CD14-positive monocyte (primary cell): Measurements from ENCODE around the gene NAALADL1. TPM values are rescaled to one million over a fixed set of nuclear protein-coding genes. Genes with fewer than 3 reads are reported as not detected.

ENCODE experiments used
- DNase-seq, 3 donors: peaks; one replicate each; pipeline ENCODE4 v3.0.0-alpha.2; 2011 to 2022
- H2AFZ ChIP-seq: 2 replicates; pipeline ENCODE4 v1.6.0; 2012; ENCODE audit warnings: mild to moderate bottlenecking, low read depth, low read length, inconsistent platforms; ENCODE audit not compliant: insufficient read depth, poor library complexity, severe bottlenecking
- H3K27ac ChIP-seq, 2 donors: 1 replicate in 1 of 2; 2 replicates in 1 of 2; pipeline ENCODE4 v1.5.1; 2012 to 2013; ENCODE audit warnings: low read length in 2 of 2, control low read depth in 1 of 2, inconsistent platforms in 1 of 2, low read depth in 1 of 2, mild to moderate bottlenecking in 1 of 2
- H3K27me3 ChIP-seq, 2 donors: one replicate each; pipeline versions ENCODE4 v1.6.0 to v1.6.1; 2011 to 2013; ENCODE audit warnings: low read length in 2 of 2; ENCODE audit not compliant: control insufficient read depth in 2 of 2, insufficient read depth in 2 of 2
- H3K36me3 ChIP-seq, 2 donors: replicated peaks in 1 of 2; 1 replicate in 1 of 2; 2 replicates in 1 of 2; pipeline versions ENCODE4 v1.5.1 to v1.6.1; 2012 to 2013; ENCODE audit warnings: low read length in 2 of 2, control low read depth in 1 of 2, inconsistent platforms in 1 of 2, mild to moderate bottlenecking in 1 of 2; ENCODE audit not compliant: insufficient read depth in 2 of 2, control insufficient read depth in 1 of 2
- H3K4me1 ChIP-seq, 2 donors: 1 replicate in 1 of 2; 2 replicates in 1 of 2; pipeline versions ENCODE4 v1.5.1 to v1.6.1; 2012 to 2013; ENCODE audit warnings: low read length in 2 of 2, control low read depth in 1 of 2, inconsistent platforms in 1 of 2, mild to moderate bottlenecking in 1 of 2, moderate library complexity in 1 of 2; ENCODE audit not compliant: insufficient read depth in 2 of 2, control insufficient read depth in 1 of 2
- H3K4me2 ChIP-seq: replicated peaks from 2 replicates; pipeline ENCODE3; 2012; ENCODE audit warnings: low read length, moderate library complexity, mild to moderate bottlenecking; ENCODE audit not compliant: poor library complexity, severe bottlenecking; ENCODE audit errors: extremely low read depth
- H3K4me3 ChIP-seq, 3 experiments: fragments of 200-600 bp in 1 of 3; sonication (generic) in 1 of 3; replicated peaks in 1 of 3; 1 replicate in 2 of 3; 2 replicates in 1 of 3; pipeline ENCODE4 v1.5.1; 2011 to 2013; ENCODE audit warnings: low read length in 3 of 3, mild to moderate bottlenecking in 3 of 3, control low read depth in 2 of 3, low read depth in 2 of 3, inconsistent platforms in 1 of 3, moderate library complexity in 1 of 3
- H3K79me2 ChIP-seq: 2 replicates; pipeline ENCODE4 v1.6.0; 2012; ENCODE audit warnings: mild to moderate bottlenecking, control low read depth, inconsistent platforms, low read length, moderate library complexity; ENCODE audit not compliant: insufficient read depth
- H3K9ac ChIP-seq: 2 replicates; pipeline ENCODE4 v1.6.0; 2017; ENCODE audit warnings: low read length, mild to moderate bottlenecking; ENCODE audit not compliant: insufficient read depth, poor library complexity, severe bottlenecking
- H3K9me3 ChIP-seq, 2 donors: replicated peaks in 1 of 2; 1 replicate in 1 of 2; 2 replicates in 1 of 2; pipeline versions ENCODE4 v1.5.1 to v1.6.1; 2012 to 2013; ENCODE audit warnings: low read length in 2 of 2, control low read depth in 1 of 2; ENCODE audit not compliant: control insufficient read depth in 1 of 2, insufficient read depth in 1 of 2
- H4K20me1 ChIP-seq: 2 replicates; pipeline ENCODE4 v1.6.0; 2012; ENCODE audit warnings: mild to moderate bottlenecking, low read length, control low read depth, moderate library complexity; ENCODE audit not compliant: insufficient read depth
- H3K27ac Mint-ChIP-seq, 7 donors: one replicate each; pipeline ENCODE4 v1.8.0; 2020; ENCODE audit warnings: mild to moderate bottlenecking in 7 of 7, mixed read lengths in 7 of 7, moderate library complexity in 6 of 7, inconsistent platforms in 2 of 7
- H3K27me3 Mint-ChIP-seq, 3 donors: one replicate each; pipeline ENCODE4 v1.8.0; 2021 to 2022; ENCODE audit warnings: low read depth in 3 of 3, mild to moderate bottlenecking in 3 of 3, mixed read lengths in 3 of 3, moderate library complexity in 3 of 3, inconsistent platforms in 1 of 3
- H3K36me3 Mint-ChIP-seq, 2 donors: one replicate each; pipeline ENCODE4 v1.8.0; 2020; ENCODE audit warnings: mixed read lengths in 2 of 2, inconsistent platforms in 1 of 2, mild to moderate bottlenecking in 1 of 2
- H3K4me1 Mint-ChIP-seq: one replicate; pipeline ENCODE4 v1.8.0; 2020; ENCODE audit warnings: mild to moderate bottlenecking, mixed read lengths
- H3K4me3 Mint-ChIP-seq, 2 donors: one replicate each; pipeline ENCODE4 v1.8.0; 2020; ENCODE audit warnings: mild to moderate bottlenecking in 2 of 2, mixed read lengths in 2 of 2, moderate library complexity in 1 of 2
- H3K9me3 Mint-ChIP-seq, 7 donors: one replicate each; pipeline ENCODE4 v1.8.0; 2020 to 2022; ENCODE audit warnings: mixed read lengths in 7 of 7, mild to moderate bottlenecking in 6 of 7, moderate library complexity in 6 of 7, inconsistent platforms in 2 of 7
- CTCF ChIP-seq: fragments of 200-600 bp; IDR thresholded peaks from one replicate; pipeline ENCODE4 v1.8.0; 2022; ENCODE audit warnings: antibody characterized with exemption, mild to moderate bottlenecking
- WGBS: methylation state at CpG from one replicate; pipeline ENCODE4 v1.1.5; 2013; ENCODE audit warnings: missing lambda C conversion rate; ENCODE audit not compliant: insufficient coverage; 5-methylcytosine and 5-hydroxymethylcytosine counted together
- intact Hi-C, 2 donors: fragments of 100-400 bp; cut with micrococcal nuclease; formaldehyde crosslinking; loops; one replicate each; pipeline versions ENCODE4 v1.15.0 to v1.15.1; 2023
- polyA plus RNA-seq, 3 donors: library from polyadenylated mRNA; depleted of rRNA in 1 of 3; unstranded in 2 of 3; stranded (reverse) in 1 of 3; fragments of 300-500 nt in 2 of 3; fragments of >200 nt in 1 of 3; fragmentation: Illumina TruSeq in 2 of 3; gene quantifications; 1 replicate in 2 of 3; 2 replicates in 1 of 3; pipeline ENCODE4 v1.2.3, GENCODE V29; 2012 to 2021

Gene NAALADL1
- polyA plus RNA-seq, 3 donors: 11.1 to 20.1 (median 20.1) TPM

- Histone ChIP-seq H3K27ac (no peak overlapping the region), H3K36me3 (no peaks in the 10 kb centered on the region), H3K9me3 (no peaks in the 10 kb centered on the region), H3K4me1 (peaks cover 5 to 8% of the 10 kb centered on the region in 2 donors), H3K4me3 (no peak overlapping the region), H3K4me2 (no peak overlapping the region), H4K20me1 (no peaks in the 10 kb centered on the region), H3K9ac (no peak overlapping the region), H3K79me2 (no peaks in the 10 kb centered on the region), H2AFZ (no peak overlapping the region), H3K27me3 (no peaks in the 10 kb centered on the region)
- Mint-ChIP-seq H3K27me3 (peaks cover 5 to 17% (median 12%) of the 10 kb centered on the region in 3 donors), H3K27ac (no peak overlapping the region), H3K36me3 (no peaks in the 10 kb centered on the region), H3K4me3 (no peak overlapping the region), H3K4me1 (peaks cover 36% of the 10 kb centered on the region), H3K9me3 (peaks cover 0 to 4% (median 1%) of the 10 kb centered on the region in 7 donors)
- TF ChIP-seq CTCF: no peak
- 32% methylated on average over 4 of the region's 10 CpGs for WGBS
- intact Hi-C loops: no loop called here
- DNase-seq: no peak
These were observed 1.8 kb upstream of the NAALADL1 start for GRCh38 chr11:65059959-65060824.

GRCh38 chr11:65059523-65059922, 1.2 kb upstream of the NAALADL1 start:
- Histone ChIP-seq H2AFZ (no peak overlapping the region), H4K20me1 (no peaks in the 10 kb centered on the region), H3K9ac (no peak overlapping the region), H3K4me2 (no peak overlapping the region), H3K27ac (no peak overlapping the region), H3K9me3 (no peaks in the 10 kb centered on the region), H3K4me3 (no peak overlapping the region), H3K79me2 (no peaks in the 10 kb centered on the region), H3K36me3 (no peaks in the 10 kb centered on the region), H3K27me3 (no peaks in the 10 kb centered on the region), H3K4me1 (peaks cover 5 to 8% of the 10 kb centered on the region in 2 donors)
- Mint-ChIP-seq H3K36me3 (no peaks in the 10 kb centered on the region), H3K4me3 (peak overlapping the region in 1 of 2 donors; percentile 21), H3K27me3 (peaks cover 5 to 17% (median 12%) of the 10 kb centered on the region in 3 donors), H3K4me1 (peaks cover 36% of the 10 kb centered on the region), H3K27ac (no peak overlapping the region), H3K9me3 (peaks cover 0 to 4% (median 1%) of the 10 kb centered on the region in 7 donors)
- intact Hi-C loops: no loop called here
- no peak for TF ChIP-seq CTCF
- no peak for DNase-seq
- 52% methylated on average over 3 of the region's 3 CpGs for WGBS
